Neural progenitor cell (in vitro differentiated cells): ENCODE results near the gene FREM2. TPM values are rescaled to one million over a fixed set of nuclear protein-coding genes. Genes with fewer than 3 reads are reported as not detected.

Experiments
- DNase-seq: peaks from one replicate; pipeline ENCODE4 v3.0.0-alpha.2; 2016; ENCODE audit warnings: low spot score
- H2AFZ ChIP-seq: fragments of 200-600 bp; sonication (generic); replicated peaks from 2 replicates; pipeline ENCODE4 v1.6.1; 2016; ENCODE audit warnings: antibody characterized with exemption
- H3F3A ChIP-seq: fragments of 200-600 bp; sonication (generic); 2 replicates; pipeline ENCODE4 v1.6.1; 2016; ENCODE audit warnings: antibody characterized with exemption, low read depth
- H3K27ac ChIP-seq: fragments of 200-600 bp; sonication (generic); 2 replicates; pipeline ENCODE4 v1.5.1; 2016; ENCODE audit warnings: mild to moderate bottlenecking
- H3K27me3 ChIP-seq: fragments of 200-600 bp; sonication (generic); 2 replicates; pipeline ENCODE4 v1.6.1; 2016; ENCODE audit warnings: mild to moderate bottlenecking, moderate library complexity
- H3K36me3 ChIP-seq: fragments of 200-600 bp; sonication (generic); 2 replicates; pipeline ENCODE4 v1.5.1; 2016
- H3K4me1 ChIP-seq: fragments of 200-600 bp; sonication (generic); 2 replicates; pipeline ENCODE4 v1.6.1; 2016; ENCODE audit warnings: mixed run types
- H3K4me2 ChIP-seq: fragments of 200-600 bp; sonication (generic); 2 replicates; pipeline ENCODE4 v1.6.1; 2016
- H3K4me3 ChIP-seq: fragments of 200-600 bp; sonication (generic); 2 replicates; pipeline ENCODE4 v1.5.1; 2016
- H3K79me2 ChIP-seq: fragments of 200-600 bp; sonication (generic); 2 replicates; pipeline ENCODE4 v1.6.1; 2016; ENCODE audit warnings: low read depth
- H3K9ac ChIP-seq: fragments of 200-600 bp; sonication (generic); 2 replicates; pipeline ENCODE4 v1.6.1; 2016
- H3K9me3 ChIP-seq: fragments of 200-600 bp; sonication (generic); 2 replicates; pipeline ENCODE4 v1.5.1; 2016; ENCODE audit warnings: low read depth
- H4K20me1 ChIP-seq: fragments of 200-600 bp; sonication (generic); 2 replicates; pipeline ENCODE4 v1.6.1; 2016; ENCODE audit warnings: low read depth
- H3K27ac Mint-ChIP-seq: 3 replicates; pipeline ENCODE4 v1.8.0; 2021; ENCODE audit warnings: mixed read lengths
- H3K27me3 Mint-ChIP-seq: 2 replicates; pipeline ENCODE4 v1.8.0; 2022; ENCODE audit warnings: low read depth, mild to moderate bottlenecking, inconsistent platforms, moderate library complexity, mixed read lengths; ENCODE audit not compliant: insufficient read depth
- H3K36me3 Mint-ChIP-seq: 3 replicates; pipeline ENCODE4 v1.8.0; 2021; ENCODE audit warnings: mixed read lengths
- H3K4me1 Mint-ChIP-seq: 3 replicates; pipeline ENCODE4 v1.8.0; 2021; ENCODE audit warnings: mixed read lengths
- H3K4me3 Mint-ChIP-seq: 3 replicates; pipeline ENCODE4 v1.8.0; 2021; ENCODE audit warnings: mild to moderate bottlenecking, moderate library complexity, mixed read lengths
- H3K9me3 Mint-ChIP-seq: 3 replicates; pipeline ENCODE4 v1.8.0; 2020; ENCODE audit warnings: mixed read lengths
- CTCF ChIP-seq: fragments of 200-600 bp; sonication (generic); IDR thresholded peaks from 2 replicates; pipeline ENCODE4 v1.5.1; 2017; ENCODE audit warnings: antibody characterized with exemption, mild to moderate bottlenecking
- EZH2 ChIP-seq: fragments of 200-600 bp; sonication (generic); IDR thresholded peaks from 2 replicates; pipeline ENCODE4 v1.6.1; 2017; ENCODE audit warnings: antibody characterized with exemption, mild to moderate bottlenecking, moderate library complexity
- EZH2phosphoT487 ChIP-seq: fragments of 200-600 bp; sonication (generic); IDR thresholded peaks from 2 replicates; pipeline ENCODE4 v1.6.1; 2017; ENCODE audit warnings: antibody characterized with exemption
- total RNA-seq: library from RNA; depleted of rRNA; stranded (reverse); fragments of >200 nt; gene quantifications from 2 replicates; pipeline ENCODE4 v1.2.3, GENCODE V29; 2015; ENCODE audit warnings: low replicate concordance

The FREM2 gene
- total RNA-seq, 1 donor from 2014 or later, result 21.3 TPM

- no peaks in the 10 kb centered on the region for H3K4me1 ChIP-seq
- peaks cover 4% of the 10 kb centered on the region for H3K4me1 Mint-ChIP-seq
- H3K4me2 ChIP-seq, result no peak overlapping the region
- H3K9ac ChIP-seq, result no peak overlapping the region
- TF ChIP-seq EZH2 (no peak), CTCF (no peak), EZH2phosphoT487 (no peak)
- H4K20me1 ChIP-seq, result no peaks in the 10 kb centered on the region
- H3K36me3 Mint-ChIP-seq, result no peaks in the 10 kb centered on the region
- no peaks in the 10 kb centered on the region for H3K79me2 ChIP-seq
- no peak for DNase-seq
- no peak overlapping the region for H3K27ac Mint-ChIP-seq
- H3K27me3 ChIP-seq, result no peaks in the 10 kb centered on the region
- H3K36me3 ChIP-seq, result no peaks in the 10 kb centered on the region
- no peaks in the 10 kb centered on the region for H3K9me3 ChIP-seq
- no peaks in the 10 kb centered on the region for H3K9me3 Mint-ChIP-seq
- H3K27me3 Mint-ChIP-seq, result peaks cover 5% of the 10 kb centered on the region
- no peak overlapping the region for H2AFZ ChIP-seq
- no peak overlapping the region for H3K27ac ChIP-seq
- H3K4me3 Mint-ChIP-seq, result no peak overlapping the region
- no peak overlapping the region for H3K4me3 ChIP-seq
- H3F3A ChIP-seq, result no peaks in the 10 kb centered on the region
These were observed 17.5 kb upstream of the FREM2 start for GRCh38 chr13:38669234-38669964.

DNA sequence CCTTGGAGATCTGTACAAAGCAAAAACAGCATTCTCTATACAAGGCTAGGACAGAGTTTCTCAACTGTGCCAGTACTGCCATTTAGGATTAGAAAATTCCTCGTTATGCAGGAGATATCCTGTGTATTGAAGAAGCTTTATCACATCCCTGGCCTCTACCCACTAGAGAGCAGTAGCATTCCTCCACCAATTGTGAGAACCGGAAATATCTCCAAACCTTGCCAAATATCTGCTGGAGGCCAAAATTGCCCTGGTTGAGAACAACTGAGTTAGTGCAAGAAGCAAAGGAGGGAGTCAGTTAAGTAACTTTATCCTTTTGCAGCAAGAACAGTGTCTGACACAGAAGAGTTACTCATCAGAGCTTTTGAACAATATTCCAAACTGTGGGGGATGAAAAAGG, 16.2 kb upstream of the FREM2 start:
- no peak overlapping the region for H3K4me3 Mint-ChIP-seq
- no peaks in the 10 kb centered on the region for H3K36me3 ChIP-seq
- H3K4me1 Mint-ChIP-seq, result peaks cover 4% of the 10 kb centered on the region
- no peak overlapping the region for H2AFZ ChIP-seq
- no peaks in the 10 kb centered on the region for H4K20me1 ChIP-seq
- H3K27me3 ChIP-seq, result no peaks in the 10 kb centered on the region
- DNase-seq, result no peak
- H3K9ac ChIP-seq, result no peak overlapping the region
- H3K4me2 ChIP-seq, result no peak overlapping the region
- H3K27ac ChIP-seq, result no peak overlapping the region
- peaks cover 5% of the 10 kb centered on the region for H3K27me3 Mint-ChIP-seq
- no peaks in the 10 kb centered on the region for H3K9me3 ChIP-seq
- H3F3A ChIP-seq, result no peaks in the 10 kb centered on the region
- no peaks in the 10 kb centered on the region for H3K36me3 Mint-ChIP-seq
- TF ChIP-seq CTCF (no peak), EZH2phosphoT487 (no peak), EZH2 (no peak)
- H3K27ac Mint-ChIP-seq, result no peak overlapping the region
- no peaks in the 10 kb centered on the region for H3K9me3 Mint-ChIP-seq
- no peak overlapping the region for H3K4me3 ChIP-seq
- no peaks in the 10 kb centered on the region for H3K79me2 ChIP-seq
- no peaks in the 10 kb centered on the region for H3K4me1 ChIP-seq

DNA sequence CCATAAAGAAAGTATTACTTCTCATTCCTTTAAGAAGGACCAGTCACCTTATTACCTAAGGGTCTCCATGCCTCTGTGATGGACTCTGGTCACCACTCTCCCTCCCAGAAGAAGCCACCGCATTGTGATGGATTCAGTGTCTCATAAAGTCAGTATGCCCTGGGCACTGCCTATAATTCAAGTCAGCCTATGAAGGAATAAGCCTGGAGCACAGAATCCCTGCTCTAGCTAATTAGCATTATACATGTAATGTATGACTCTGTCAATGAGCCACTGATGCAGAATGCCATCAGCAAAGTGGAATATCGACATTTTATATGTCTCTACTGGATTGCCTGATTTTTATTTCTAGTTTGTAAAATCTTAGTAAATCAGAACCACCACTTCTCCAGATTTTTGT, 14.9 kb upstream of the FREM2 start:
- no peaks in the 10 kb centered on the region for H3K27me3 ChIP-seq

More for the DNA sequence above, 14.9 kb upstream of the FREM2 start:
- H2AFZ ChIP-seq, result no peak overlapping the region
- no peaks in the 10 kb centered on the region for H3K36me3 ChIP-seq
- no peaks in the 10 kb centered on the region for H3K9me3 ChIP-seq
- no peak overlapping the region for H3K4me3 ChIP-seq
- no peak overlapping the region for H3K4me3 Mint-ChIP-seq
- H3K4me1 Mint-ChIP-seq, result peaks cover 2% of the 10 kb centered on the region
- no peaks in the 10 kb centered on the region for H3K4me1 ChIP-seq
- TF ChIP-seq CTCF, result no peak
- no peak for TF ChIP-seq EZH2
- no peak for TF ChIP-seq EZH2phosphoT487
- DNase-seq, result no peak
- no peaks in the 10 kb centered on the region for H4K20me1 ChIP-seq
- H3K27me3 Mint-ChIP-seq, result peaks cover 2% of the 10 kb centered on the region
- no peak overlapping the region for H3K27ac ChIP-seq
- no peaks in the 10 kb centered on the region for H3K9me3 Mint-ChIP-seq
- no peak overlapping the region for H3K4me2 ChIP-seq
- H3F3A ChIP-seq, result no peaks in the 10 kb centered on the region
- no peaks in the 10 kb centered on the region for H3K36me3 Mint-ChIP-seq
- no peak overlapping the region for H3K9ac ChIP-seq
- H3K27ac Mint-ChIP-seq, result no peak overlapping the region
- no peaks in the 10 kb centered on the region for H3K79me2 ChIP-seq
